ENCODE results near the gene DNAH14.

DNA sequence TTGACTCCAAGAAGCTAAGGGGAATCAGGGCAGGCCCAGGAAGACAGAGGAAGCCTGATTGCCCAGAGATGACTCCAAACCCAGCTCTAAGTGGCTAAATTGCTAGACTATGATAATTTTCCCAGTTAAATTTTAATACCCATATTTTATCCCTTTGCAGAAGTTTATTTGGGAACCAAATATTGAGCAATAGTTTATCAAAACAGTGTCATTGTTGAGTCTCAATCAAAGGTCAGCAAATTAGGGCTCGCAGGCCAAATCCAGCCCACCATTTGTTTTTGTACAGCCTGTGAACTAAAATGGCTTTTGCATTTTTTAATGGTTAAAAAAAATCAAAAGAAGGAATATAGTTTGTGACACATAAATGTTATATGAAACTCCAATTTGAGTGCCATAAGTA is 451.2 kb downstream of the DNAH14 start:
- no peak for TF ChIP-seq NFIC (IDR thresholded peaks at IDR 0.05)
- no peak for TF ChIP-seq TAF1 (IDR thresholded peaks at IDR 0.05; ENCODE audit: low read depth)
- TF ChIP-seq, protein P1, sequence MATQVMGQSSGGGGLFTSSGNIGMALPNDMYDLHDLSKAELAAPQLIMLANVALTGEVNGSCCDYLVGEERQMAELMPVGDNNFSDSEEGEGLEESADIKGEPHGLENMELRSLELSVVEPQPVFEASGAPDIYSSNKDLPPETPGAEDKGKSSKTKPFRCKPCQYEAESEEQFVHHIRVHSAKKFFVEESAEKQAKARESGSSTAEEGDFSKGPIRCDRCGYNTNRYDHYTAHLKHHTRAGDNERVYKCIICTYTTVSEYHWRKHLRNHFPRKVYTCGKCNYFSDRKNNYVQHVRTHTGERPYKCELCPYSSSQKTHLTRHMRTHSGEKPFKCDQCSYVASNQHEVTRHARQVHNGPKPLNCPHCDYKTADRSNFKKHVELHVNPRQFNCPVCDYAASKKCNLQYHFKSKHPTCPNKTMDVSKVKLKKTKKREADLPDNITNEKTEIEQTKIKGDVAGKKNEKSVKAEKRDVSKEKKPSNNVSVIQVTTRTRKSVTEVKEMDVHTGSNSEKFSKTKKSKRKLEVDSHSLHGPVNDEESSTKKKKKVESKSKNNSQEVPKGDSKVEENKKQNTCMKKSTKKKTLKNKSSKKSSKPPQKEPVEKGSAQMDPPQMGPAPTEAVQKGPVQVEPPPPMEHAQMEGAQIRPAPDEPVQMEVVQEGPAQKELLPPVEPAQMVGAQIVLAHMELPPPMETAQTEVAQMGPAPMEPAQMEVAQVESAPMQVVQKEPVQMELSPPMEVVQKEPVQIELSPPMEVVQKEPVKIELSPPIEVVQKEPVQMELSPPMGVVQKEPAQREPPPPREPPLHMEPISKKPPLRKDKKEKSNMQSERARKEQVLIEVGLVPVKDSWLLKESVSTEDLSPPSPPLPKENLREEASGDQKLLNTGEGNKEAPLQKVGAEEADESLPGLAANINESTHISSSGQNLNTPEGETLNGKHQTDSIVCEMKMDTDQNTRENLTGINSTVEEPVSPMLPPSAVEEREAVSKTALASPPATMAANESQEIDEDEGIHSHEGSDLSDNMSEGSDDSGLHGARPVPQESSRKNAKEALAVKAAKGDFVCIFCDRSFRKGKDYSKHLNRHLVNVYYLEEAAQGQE (IDR thresholded peaks at IDR 0.05; ENCODE audit: low read depth) = no peak
- TF ChIP-seq CEBPB (IDR thresholded peaks at IDR 0.05) = no peak
- TF ChIP-seq, protein P2, sequence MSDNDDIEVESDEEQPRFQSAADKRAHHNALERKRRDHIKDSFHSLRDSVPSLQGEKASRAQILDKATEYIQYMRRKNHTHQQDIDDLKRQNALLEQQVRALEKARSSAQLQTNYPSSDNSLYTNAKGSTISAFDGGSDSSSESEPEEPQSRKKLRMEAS (IDR thresholded peaks at IDR 0.05) = no peak
- TF ChIP-seq EP300 (IDR thresholded peaks at IDR 0.05; ENCODE audit: borderline replicate concordance) = no peak
- TF ChIP-seq TEAD4 (IDR thresholded peaks at IDR 0.05) = no peak
- TF ChIP-seq CREB1 (IDR thresholded peaks at IDR 0.05; ENCODE audit: low read depth) = no peak
- TF ChIP-seq, protein P3, sequence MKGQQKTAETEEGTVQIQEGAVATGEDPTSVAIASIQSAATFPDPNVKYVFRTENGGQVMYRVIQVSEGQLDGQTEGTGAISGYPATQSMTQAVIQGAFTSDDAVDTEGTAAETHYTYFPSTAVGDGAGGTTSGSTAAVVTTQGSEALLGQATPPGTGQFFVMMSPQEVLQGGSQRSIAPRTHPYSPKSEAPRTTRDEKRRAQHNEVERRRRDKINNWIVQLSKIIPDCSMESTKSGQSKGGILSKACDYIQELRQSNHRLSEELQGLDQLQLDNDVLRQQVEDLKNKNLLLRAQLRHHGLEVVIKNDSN (IDR thresholded peaks at IDR 0.05) = no peak
- no peak for TF ChIP-seq EGR1 (IDR thresholded peaks at IDR 0.05)

Measured in Ishikawa (cell line).